DMS53 treated with DMSO at 0.1 percent for 48 hours (cell line): Measurements from ENCODE around the gene CMTM3.
"Not testable (repeated sequence)": the region's sequence is repeated elsewhere in the genome, so short reads cannot be mapped to it uniquely, and the experiment has no call there.

ENCODE experiments used
- DNase-seq: peaks from one replicate; lab custom pipeline; 2025; ENCODE audit not compliant: unreplicated experiment; lab: John Stamatoyannopoulos, UW

CMTM3 gene

GRCh38 chr16:66581246-66581952 lies 23.1 kb upstream of the CMTM3 start:
- no peak for DNase-seq

- no peak for DNase-seq
Observed at GRCh38 chr16:66585481-66586239, 18.8 kb upstream of the CMTM3 start.

GRCh38 chr16:66587881-66588600 lies 16.5 kb upstream of the CMTM3 start:
- DNase-seq, result no peak

- no peak for DNase-seq
Observed at GRCh38 chr16:66588981-66589713, 15.4 kb upstream of the CMTM3 start.

GRCh38 chr16:66590322-66590721 lies 14.2 kb upstream of the CMTM3 start:
- no peak for DNase-seq

GRCh38 chr16:66591018-66591417 lies 13.5 kb upstream of the CMTM3 start:
- DNase-seq, result no peak

GRCh38 chr16:66592241-66592640 lies 12.3 kb upstream of the CMTM3 start:
- no peak for DNase-seq

- DNase-seq, result no peak
Observed at GRCh38 chr16:66592814-66593213, 11.7 kb upstream of the CMTM3 start.

- DNase-seq, result no peak
Observed at GRCh38 chr16:66594739-66595138, 9.8 kb upstream of the CMTM3 start.

- not testable (repeated sequence) for DNase-seq
Observed at GRCh38 chr16:66596559-66596958, 7.9 kb upstream of the CMTM3 start.

GRCh38 chr16:66596986-66597848 lies 7.3 kb upstream of the CMTM3 start:
- no peak for DNase-seq

GRCh38 chr16:66598111-66598510 lies 6.4 kb upstream of the CMTM3 start:
- no peak for DNase-seq

GRCh38 chr16:66599726-66600125 lies 4.8 kb upstream of the CMTM3 start:
- no peak for DNase-seq

GRCh38 chr16:66600477-66600876 lies 4.0 kb upstream of the CMTM3 start:
- no peak for DNase-seq

- DNase-seq, result no peak
Observed at GRCh38 chr16:66601471-66601870, 3.0 kb upstream of the CMTM3 start.

- no peak for DNase-seq
Observed at GRCh38 chr16:66603537-66604375, 748 bp upstream of the CMTM3 start.

- DNase-seq, result no peak
Observed at GRCh38 chr16:66605177-66605978, 874 bp downstream of the CMTM3 start.

- no peak for DNase-seq
Observed at GRCh38 chr16:66605979-66606751, 1.7 kb downstream of the CMTM3 start.
